ENCODE results near the gene KCNMA1.
A peak's percentile ranks its signal among the peaks of the same experiment; 100 is the strongest.
"Not testable (repeated sequence)": the region's sequence is repeated elsewhere in the genome, so short reads cannot be mapped to it uniquely, and the experiment has no call there.

Gene KCNMA1

DNA sequence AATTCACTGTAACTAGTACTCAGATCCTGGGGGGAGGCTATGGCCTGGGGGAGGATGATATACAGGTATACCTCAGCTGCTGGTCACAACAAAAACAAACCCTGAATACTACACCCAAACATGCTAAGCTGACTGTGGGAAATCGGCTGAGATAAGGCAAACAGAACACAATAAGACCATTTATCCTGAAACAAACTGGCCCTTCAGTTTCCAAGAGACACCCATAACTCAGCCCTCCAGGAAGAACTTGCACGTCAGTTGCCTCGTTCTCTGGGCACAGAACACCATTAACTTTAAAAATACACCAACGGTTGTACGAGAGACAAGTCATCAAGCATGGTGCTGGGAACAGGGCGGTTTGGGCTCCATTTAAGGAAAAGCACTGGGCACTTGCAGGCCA lies 24.1 kb upstream of the KCNMA1 start:
- no peak for DNase-seq

DNA sequence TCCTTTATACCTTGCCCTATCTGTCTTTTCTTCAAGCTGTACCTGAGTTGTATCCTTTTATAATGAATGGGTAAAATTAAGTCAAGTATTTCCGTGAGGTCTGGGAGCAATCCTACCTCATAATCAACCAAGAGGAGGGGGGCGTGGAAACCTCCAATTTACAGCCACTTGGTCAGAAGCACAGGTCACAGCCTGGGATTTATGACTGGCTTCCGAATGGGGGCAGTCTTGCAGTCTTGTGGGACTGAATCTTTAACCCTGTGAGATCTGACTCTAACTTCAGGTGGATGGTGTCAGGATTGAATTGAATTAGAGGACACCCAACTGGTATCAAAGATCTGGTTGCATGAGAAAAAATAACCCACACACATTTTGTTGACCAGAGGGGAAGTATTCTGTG lies 23.5 kb upstream of the KCNMA1 start:
- DNase-seq = peak; percentile 15

DNA sequence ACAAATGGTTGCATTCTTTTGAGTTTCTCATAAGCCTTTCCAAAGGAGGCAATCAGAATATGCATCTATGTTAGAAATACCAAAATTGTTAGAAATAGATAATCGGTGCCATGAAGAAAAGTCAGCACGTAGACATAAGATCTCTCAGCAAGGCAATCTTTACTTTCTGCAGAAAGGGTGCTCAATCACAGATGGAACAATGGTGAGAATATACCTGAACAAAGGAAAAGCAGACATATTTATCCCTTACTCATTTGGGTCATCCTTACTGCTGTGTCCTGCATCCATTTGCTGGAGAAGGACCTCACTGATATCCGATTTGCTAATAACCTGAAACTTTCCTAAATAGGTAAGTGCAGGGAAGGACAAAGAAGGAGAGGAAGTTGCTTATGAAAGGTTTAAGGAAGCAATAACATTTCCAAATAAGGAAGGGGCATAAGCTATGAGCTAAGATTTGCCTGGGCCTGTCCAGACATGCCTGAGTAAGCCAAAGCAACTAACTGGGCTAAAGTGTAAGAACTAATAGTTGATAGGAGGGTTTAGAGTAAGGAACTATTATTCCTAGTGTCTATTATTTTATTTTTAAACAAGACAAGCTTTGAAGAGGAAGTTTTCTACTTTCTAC lies 21.6 kb upstream of the KCNMA1 start:
- DNase-seq = not testable (repeated sequence)

DNA sequence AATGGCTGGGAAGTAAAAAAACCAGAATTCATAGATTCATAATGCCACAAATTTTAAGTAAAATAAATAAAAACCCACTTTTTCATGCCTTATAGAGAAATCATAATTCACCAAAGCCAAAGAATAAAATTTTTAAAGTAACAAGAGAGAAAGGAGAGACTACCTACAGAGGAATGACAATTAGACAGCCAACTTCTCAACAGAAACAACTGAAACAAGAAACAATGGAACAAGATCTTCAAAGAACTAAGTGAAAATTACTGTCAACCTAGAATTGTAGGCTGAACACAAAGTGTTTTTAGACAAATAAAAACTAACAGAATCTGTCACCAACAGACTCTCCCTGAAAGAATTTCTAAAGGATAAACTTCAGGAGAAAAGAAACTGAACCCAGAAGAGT lies 15.6 kb upstream of the KCNMA1 start:
- no peak for DNase-seq

DNA sequence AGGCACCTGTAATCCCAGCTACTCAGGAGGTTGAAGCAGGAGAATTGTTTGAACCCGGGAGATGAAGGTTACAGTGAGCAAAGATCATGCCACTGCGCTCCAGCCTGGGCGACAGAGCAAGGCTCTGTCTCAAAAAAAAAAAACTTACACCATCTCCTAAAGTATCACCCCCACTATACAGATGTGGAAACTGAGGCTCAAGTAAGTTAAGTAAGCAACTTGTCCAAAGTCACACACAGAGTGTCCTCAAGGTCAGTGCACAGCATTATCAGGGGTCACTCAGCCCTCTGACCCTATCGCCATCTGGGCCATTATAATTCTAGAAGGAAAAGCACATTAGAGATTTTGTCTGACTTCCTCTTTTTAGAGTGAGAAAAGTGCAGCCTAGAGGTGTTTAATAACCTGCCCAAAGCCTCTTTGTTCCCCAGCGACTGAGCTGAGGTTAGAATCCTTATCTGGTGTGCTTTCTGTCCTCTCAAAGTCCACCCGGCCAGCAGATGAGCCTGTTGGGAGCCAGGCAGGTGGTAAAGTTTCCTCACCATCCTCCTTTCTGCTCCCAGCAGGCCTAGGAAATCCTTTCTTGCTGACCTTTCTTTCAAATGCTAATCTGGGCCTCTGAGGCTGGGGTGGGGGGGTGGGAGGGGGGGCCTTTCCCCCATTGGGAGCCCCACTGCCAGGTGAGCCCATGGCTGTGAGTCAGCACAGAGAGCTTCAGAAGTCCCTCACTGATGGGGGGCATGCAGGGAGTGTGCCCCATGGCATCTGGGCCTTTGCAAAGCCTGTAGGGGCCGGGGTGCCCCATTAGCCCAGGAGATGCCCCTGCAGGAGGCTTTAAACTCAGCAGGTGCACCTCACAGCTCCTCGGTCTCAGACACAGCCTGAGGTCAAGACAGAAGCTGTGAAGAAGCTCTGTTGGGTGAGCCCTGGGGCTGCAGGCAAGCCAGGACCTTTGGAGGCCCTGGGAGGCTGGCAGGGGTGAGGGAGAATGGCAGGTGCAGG lies 12.0 kb upstream of the KCNMA1 start:
- DNase-seq = no peak

DNA sequence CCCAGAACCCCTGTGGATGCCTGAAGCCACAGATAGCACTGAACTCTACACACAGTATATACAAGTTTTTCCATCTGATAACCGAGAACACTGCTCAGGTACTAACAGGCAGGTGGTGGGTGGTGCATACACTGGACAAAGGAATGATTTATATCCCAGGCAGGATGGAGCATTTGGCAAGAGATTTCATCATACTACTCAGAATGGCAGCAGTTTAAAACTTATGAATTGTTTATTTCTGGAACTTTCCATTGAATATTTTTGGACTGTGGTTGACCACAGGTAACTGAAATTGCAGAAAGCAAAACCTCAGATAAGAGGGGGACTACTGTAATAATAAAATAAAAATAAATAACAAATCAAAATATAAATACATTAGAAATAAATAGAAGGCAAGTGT lies 10.9 kb upstream of the KCNMA1 start:
- no peak for DNase-seq

DNA sequence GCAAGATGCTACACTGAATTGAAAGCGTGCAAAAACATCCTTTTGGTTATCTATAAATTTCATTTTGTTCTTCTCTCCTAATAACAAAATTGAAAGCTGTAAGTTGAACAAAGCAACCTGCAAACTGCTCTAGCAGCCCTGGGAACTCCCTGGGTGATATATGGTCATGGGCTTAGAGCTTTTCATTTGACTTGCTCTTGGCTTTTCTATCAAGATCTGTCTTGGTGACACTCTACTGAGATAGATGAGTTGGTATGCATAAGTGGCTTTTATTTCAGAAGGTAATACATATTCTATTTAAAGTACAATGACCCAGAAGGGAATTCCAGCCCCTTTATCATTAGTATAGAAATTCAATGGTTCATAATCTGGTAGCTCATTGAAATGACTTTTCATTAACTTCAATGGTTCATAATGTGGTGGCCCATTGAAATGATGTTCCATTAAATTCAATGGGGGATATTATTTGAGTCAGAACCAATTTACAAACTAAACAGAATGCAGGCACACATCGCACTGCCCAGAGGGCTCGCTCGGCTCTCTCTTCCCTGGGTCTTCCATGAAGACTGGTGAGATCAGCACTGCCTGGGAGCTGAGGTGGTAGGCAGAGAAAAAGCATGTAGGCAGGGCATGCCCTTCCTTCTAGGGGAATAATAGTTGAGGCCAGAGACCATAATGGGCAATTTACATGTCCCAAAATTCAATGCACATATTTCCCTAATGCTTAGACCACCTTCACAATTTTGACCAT lies 10.1 kb upstream of the KCNMA1 start:
- DNase-seq = no peak

DNA sequence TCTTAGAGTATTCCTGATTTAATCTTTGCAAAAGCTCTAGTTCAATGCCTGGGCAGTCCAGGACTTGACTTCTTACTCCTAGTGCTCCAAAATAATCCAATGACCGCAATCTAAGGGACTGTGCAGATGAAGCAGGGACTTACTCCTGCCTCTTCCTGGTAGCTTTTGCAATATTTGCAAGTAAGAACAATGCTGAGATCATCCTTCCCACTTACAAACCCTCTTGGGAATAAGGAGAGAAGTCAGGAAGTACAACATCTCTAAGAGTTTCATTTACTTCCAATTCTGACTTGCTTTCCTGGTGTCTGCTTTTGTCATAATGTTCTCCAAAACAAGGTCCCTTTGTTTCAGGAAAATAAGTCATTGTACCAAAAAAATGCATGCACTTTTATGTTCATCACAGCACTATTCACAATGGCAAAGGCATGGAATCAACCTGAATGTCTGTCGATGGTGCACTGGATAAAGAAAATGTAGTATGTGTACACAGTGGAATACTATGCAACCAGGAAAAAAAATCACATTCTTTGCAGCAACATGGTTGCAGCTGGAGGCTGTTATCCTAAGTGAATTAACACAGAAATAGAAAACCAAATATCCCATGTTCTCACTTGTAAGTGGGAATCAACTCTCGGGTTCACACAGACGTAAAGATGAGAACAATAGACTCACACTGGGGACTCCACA lies 7.1 kb upstream of the KCNMA1 start:
- DNase-seq = no peak

DNA sequence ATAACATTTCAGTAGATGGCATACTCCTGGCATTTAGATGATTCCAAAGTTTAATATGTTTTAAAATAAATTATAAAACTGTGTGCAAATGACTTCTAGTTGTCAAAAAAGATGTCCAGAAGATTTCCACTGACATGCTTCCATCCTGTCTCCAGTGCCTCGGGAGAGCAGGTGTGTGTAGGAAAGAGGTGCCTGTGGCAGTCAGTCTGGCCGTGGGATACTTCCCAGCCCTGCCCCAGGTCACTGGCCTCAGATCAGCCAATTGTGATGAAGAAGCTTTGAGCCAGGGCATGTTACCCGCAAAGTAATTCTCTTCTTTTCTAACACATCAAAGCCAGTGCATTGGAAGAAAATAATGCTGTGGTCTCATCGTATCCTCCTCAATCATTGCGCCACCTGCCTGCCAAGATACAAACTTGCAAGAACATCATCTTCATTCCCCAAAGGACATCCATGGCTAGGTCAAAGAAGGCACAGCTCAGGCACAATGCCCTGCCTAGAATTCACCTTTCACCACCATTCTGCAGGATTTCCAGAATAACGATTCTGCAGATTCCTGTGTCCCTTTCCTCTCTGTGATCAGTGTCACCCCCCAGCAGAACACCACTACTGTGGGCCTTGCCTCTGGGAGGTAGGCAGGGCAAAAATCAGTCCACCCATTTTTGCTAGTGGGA lies 6.3 kb upstream of the KCNMA1 start:
- DNase-seq = peak; percentile 73

DNA sequence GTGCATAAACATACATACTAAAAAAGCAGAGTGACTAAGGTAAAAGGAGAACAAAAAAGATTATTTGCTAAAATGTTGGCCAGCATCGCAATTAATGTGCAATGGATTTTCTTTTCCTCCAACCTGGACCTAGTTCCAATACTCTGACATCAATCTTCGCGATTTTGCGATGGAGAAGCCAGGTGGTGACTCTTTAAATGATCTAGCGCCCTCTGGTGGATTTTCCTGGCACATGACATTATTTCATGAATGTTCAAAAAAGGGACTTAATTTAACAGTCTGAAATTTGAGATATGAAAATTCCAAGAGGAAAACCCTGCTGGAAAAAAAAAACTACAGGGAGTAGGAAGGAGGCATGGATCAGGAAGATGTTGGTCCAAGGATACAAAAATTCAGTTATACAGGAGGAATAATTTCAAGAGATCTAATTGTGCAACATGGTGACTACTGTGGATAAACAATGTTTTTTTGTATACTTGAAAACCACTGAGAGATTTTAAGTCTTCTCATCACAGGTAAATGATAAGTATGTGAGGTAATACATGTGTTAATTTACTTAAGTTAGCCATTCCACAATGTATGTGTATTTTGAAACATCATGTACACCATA lies 4.3 kb upstream of the KCNMA1 start:
- peak; percentile 91 for DNase-seq

DNA sequence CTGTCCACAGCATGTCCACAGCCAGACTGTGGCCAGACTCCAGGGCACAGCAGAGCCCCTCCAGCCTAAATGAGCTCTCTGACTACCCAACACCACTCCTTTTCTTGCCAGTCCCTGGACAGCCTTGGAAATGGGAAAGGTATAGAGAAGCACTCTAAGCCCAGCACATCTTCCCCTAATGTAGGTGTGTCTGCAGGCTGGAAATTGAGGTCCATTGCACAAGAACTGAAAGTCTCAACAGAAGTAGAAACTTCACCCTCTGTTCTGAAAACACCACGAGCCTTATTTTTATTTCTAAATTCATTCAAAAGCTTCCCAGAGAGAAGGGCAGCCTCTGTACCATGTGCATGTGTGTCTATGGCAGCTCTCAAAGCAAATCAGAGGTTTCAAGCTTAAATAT lies 3.7 kb upstream of the KCNMA1 start:
- no peak for DNase-seq

DNA sequence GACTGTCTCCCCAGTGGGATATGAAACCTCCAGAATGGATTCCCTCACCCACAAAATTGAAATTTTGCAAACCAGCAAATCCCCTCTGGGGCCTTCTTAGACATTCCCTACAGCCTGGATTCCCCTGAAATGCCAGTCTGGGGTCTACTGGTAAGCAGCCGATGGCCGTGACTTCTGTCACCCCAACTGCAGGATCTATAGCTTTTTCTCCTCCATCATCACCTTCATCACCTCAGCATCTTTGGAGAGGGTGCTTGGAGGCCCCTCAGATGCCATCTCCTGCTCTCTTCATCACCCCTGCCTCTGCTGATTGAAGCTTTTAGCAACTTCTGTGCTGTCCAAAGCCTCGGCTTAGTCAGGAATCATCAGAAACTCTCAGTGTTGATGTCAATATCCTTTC lies 2.6 kb upstream of the KCNMA1 start:
- no peak for DNase-seq

DNA sequence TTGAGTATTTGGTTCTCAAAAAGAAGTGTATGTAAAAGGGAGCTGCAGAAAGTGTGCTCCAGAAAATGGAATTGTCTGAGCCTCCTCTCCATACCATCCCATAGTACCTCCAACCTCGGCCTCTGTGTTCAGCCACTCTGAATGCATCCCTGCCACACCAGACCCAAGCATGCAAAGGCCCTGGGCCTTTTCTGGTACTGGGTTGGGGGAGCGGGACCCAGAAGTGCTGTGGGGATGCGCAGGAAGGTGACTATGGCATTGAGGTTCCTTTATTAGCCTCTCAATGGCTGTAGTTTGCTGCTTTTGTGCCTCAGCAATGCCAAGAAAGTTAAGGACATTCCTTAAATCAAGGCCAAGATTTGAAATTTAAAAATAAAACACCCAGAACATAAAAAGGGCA lies 2.1 kb upstream of the KCNMA1 start:
- DNase-seq = no peak

DNA sequence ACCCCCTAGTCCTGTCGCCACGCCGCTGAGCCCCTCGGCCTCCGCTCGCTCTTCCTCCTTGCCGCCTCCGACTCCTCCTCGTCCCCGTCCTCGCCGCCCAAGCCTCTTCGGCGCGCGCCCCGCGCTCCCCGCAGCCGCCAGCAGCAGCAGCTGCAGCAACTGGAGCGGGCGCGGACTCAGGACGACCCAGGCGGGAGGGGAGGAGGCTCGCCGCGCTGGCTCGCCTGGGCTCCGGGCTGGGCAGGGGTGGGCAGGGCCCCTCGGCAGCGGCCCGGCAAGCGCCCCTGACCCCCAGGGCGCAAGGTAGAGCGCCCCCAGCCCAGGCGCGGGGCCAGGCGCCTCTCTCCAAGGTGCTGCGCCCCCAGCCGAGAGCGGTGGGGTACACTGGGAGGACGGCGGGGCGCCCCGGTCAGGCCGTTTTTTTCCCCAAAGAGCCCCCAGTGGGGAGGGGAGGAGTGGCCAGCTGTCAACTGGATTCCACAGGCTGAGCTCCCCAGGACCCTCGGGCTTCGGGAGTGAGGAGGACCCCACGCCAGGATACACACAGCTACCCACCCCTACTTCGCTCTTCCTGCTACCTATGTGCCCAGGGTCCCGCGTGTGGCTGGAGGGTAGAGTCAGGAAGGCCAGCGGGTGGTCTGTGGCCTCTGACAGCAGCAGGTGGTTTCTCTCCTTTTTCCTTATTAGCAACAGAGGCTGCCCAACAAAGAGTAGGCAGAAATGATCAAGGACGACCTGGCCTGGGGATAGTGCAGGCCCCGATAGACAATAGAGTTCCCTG lies 903 bp upstream of the KCNMA1 start:
- DNase-seq = peak; percentile 47

DNA sequence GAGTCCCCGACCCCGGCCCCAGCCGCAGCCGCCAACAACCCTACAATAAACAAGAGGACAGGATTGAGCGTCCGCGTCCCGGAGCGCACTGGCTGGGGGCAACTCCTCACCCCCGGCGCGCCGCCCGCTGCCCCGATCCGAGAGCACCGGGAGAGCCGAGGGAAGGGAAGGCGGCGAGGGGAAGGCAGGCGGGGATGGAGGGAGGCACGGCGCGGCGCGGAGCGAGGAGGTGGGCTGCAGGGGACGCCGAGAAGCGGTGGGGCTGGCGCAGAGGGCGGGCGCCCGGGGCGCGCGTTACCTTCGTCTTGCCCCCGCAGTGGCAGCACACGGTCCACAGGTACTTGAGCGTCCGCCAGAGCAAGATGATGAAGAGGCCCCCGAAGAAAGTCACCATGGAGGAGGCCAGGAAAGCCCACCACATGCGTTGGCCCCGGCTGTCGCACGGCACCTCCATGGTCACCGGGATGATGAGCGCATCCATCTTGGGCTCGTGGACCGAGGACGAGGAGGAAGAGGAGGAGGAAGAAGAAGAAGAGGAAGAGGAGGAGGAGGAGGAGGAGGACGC lies 559 bp downstream of the KCNMA1 start:
- peak; percentile 27 for DNase-seq

DNA sequence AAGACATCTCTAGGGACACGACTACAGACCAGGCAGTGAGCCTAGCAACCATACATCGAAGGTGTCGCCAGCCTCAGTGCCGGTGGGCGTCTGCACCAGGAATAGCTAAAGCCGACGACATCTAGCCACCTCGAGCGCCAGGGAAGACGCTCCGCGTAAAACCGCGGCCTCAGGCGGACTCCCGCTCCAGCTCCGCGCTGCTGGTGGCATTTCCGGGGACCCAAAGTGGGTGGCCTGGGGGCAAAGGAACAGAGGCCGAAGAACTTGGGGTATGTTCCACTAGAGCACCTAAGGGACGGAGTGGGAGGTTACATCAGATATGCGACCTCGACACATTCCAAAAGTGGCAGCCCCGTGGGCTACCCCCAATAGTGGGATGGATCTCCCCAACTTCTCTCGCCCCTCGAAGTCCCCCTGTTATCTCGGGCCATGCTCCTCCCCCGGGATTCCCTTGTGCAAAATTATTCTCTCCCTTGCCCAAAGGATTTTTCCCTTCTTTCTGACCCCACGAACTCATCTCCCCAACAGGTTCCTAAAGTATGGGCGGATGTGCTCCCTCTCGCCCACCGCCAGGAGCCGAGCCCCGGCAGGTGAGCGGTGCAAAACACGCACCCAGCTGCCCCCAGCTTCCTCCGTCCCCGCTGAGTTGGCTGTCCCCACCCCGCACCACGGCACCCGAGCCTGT lies 1.2 kb downstream of the KCNMA1 start:
- no peak for DNase-seq

DNA sequence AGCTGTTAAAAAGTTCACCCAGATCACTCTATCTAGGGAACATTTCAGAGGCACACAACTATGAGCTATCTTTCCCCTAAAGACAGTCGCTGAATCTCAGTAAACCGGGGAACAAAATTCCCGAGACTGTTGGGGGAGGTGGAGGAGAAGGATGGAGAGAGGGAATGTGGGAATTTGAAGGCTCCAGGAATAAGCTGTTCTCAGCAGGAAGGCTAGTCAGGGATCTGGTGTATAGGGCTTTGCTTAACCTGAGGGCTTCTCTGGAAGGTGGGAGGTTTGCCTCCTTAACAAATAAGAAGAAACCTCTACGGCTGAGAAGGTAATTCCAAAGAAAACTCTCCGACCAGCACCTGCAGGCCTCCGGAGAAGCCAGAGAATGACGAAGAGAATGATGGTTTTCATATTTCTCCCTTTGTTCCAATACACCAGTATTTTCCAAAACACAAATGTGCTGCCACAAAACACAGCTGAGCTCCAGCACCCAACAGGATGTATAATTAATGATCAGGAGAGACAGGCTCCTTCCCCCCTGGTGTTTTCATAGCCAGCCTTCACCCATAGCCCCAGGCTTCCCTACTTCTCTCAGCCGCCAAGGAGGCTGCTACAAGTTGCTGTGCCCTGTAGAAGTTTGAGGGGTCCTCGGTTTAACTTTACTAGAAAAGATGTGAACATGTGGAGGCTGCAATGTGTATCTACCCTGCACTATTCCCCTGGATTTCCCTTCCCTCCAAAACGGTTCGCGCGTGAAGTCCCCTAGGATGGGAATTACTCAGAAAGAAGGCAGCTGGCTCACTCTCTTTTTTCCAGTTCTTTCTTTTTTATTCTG lies 2.0 kb downstream of the KCNMA1 start:
- no peak for DNase-seq

DNA sequence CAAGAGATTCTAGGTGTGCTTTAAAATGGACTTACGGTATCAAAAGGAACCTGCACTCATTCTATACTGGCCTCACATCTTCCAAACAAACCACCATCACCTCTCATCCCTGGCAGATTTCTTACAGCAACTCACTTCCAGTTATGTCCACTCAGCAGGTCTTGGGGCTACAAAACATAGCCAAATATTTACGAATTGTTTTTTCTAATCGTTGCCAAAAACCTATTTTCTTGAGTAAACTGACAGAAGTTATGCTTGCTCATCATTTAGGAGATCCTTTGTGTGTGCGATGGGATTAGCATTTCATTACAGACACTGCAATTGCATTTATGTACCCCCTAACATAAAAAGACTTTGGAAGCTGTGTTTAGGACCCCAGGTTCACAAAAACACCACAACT lies 2.7 kb downstream of the KCNMA1 start:
- DNase-seq = no peak

DNA sequence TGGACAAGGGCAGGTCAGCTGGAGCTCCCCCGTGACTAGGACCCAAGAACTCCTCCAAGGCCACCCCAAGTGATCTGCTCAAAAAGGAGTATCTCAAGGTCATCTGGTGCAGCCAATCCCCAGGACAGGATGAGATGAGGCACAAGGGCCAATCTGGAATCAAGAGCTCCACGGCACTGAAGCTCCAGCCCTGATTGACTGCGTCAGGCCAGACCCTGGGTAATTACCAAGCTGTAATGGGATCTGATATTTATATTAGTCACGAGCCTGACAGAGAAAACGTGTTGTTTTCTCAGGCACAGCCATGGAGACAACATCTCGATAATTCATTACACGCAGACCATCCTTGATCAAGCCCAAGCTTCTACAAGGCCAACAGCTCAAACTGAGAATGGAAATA lies 4.2 kb downstream of the KCNMA1 start:
- DNase-seq = no peak
